AG10803 (cell line): ENCODE results near the gene LSM3.

Experiments used
- DNase-seq: peaks from one replicate; pipeline ENCODE4 v3.0.0; 2010; ENCODE audit warnings: low read depth
- H3K4me3 ChIP-seq: 2 replicates; pipeline ENCODE4 v1.5.1; 2011; ENCODE audit warnings: mild to moderate bottlenecking, low read length, control low read depth
- CTCF ChIP-seq: conservative IDR thresholded peaks from 2 replicates; pipeline ENCODE4 v1.5.1; 2011; ENCODE audit warnings: mild to moderate bottlenecking, low read length, control low read depth, inconsistent platforms

LSM3 gene

GRCh38 chr3:14208168-14208567, 29.6 kb downstream of the LSM3 start:
- TF ChIP-seq CTCF: no peak

GRCh38 chr3:14208977-14209394, 30.4 kb downstream of the LSM3 start:
- DNase-seq: no peak
- TF ChIP-seq CTCF: no peak
- no peak overlapping the region for H3K4me3 ChIP-seq

More at GRCh38 chr3:14208168-14208567, 29.6 kb downstream of the LSM3 start:
- H3K4me3 ChIP-seq: no peak overlapping the region
- no peak for DNase-seq

- DNase-seq: peak; percentile 62
- peak overlapping the region; percentile 20 for H3K4me3 ChIP-seq
- TF ChIP-seq CTCF: no peak
Measured at GRCh38 chr3:14209581-14210289, 31.1 kb downstream of the LSM3 start.

- no peak overlapping the region for H3K4me3 ChIP-seq
- DNase-seq: no peak
- TF ChIP-seq CTCF: no peak
Measured at GRCh38 chr3:14210290-14210688, 31.7 kb downstream of the LSM3 start.

- no peak for TF ChIP-seq CTCF
- H3K4me3 ChIP-seq: no peak overlapping the region
- peak; percentile 99 for DNase-seq
Measured at GRCh38 chr3:14210843-14211594, 32.4 kb downstream of the LSM3 start.

- no peak for DNase-seq
- no peak for TF ChIP-seq CTCF
- no peak overlapping the region for H3K4me3 ChIP-seq
Measured at GRCh38 chr3:14211621-14212020, 33.0 kb downstream of the LSM3 start.

GRCh38 chr3:14212032-14212431, 33.4 kb downstream of the LSM3 start:
- no peak for DNase-seq
- H3K4me3 ChIP-seq: no peak overlapping the region
- TF ChIP-seq CTCF: no peak
